HepG2 (cell line): ENCODE measurements around the gene TRIAP1. TPM values are rescaled to one million over a fixed set of nuclear protein-coding genes. Genes with fewer than 3 reads are reported as not detected.

Experiments used
- ATAC-seq: fragments of 200-7000 bp; cut with Tn5 transposase; 3 replicates; pipeline ENCODE4 v1.9.1; 2020; ENCODE audit warnings: mild to moderate bottlenecking, moderate library complexity
- BruUV-seq: library from RNA; stranded (reverse); fragments of 400-500 nt; replicated peaks from 2 replicates; lab custom pipeline; 2021; lab: Mats Ljungman, UMichigan
- CTCF ChIA-PET: fragments of 300-600 bp; formaldehyde crosslinking; extraction: SDS; loops from one replicate; lab custom pipeline; 2021; ENCODE audit warnings: low total read pairs, inconsistent platforms, low intra/inter-chr PET ratio; lab: Yijun Ruan, JAX
- POLR2A ChIA-PET: fragments of 350-600 bp; sonication (Branson Sonifier 250); formaldehyde crosslinking; loops from one replicate; lab custom pipeline; 2020; ENCODE audit warnings: antibody characterized with exemption, inconsistent platforms; lab: Yijun Ruan, JAX
- DNase-seq: peaks from one replicate; pipeline ENCODE4 v3.0.0-alpha.2; 2015; ENCODE audit warnings: low spot score
- FAIRE-seq: peaks from 3 replicates; lab custom pipeline; 2011; peaks lifted over from hg19 to GRCh38; lab: Jason Lieb, UNC
- H2AFZ ChIP-seq: one replicate; pipeline ENCODE4 v1.6.1; 2011; ENCODE audit warnings: low read length, inconsistent platforms
- H3K27ac ChIP-seq: fragments of 300-600 bp; 3 replicates; pipeline ENCODE4 v1.8.0; 2011; ENCODE audit warnings: mixed run types, mild to moderate bottlenecking, mixed read lengths, low read length, inconsistent platforms; ENCODE audit not compliant: insufficient read depth; ENCODE audit errors: extremely low read length
- H3K27me3 ChIP-seq, 2 experiments: fragments of 200-600 bp in 1 of 2; 2 replicates in 1 of 2; 3 replicates in 1 of 2; pipeline versions ENCODE4 v1.6.0 to v1.8.0; 2011; ENCODE audit warnings: low read length in 2 of 2, mild to moderate bottlenecking in 2 of 2, moderate library complexity in 2 of 2, inconsistent platforms in 1 of 2; ENCODE audit not compliant: insufficient read depth in 2 of 2, control insufficient read depth in 1 of 2
- H3K36me3 ChIP-seq, 2 experiments: fragments of 200-600 bp in 1 of 2; replicated peaks in 1 of 2; 2 replicates in 1 of 2; 3 replicates in 1 of 2; pipeline versions ENCODE4 v1.5.1 to v1.8.0; 2011; ENCODE audit warnings: low read length in 2 of 2, inconsistent platforms in 1 of 2; ENCODE audit not compliant: insufficient read depth in 2 of 2, control insufficient read depth in 1 of 2
- H3K4me1 ChIP-seq: 2 replicates; pipeline ENCODE4 v1.5.1; 2012; ENCODE audit warnings: low read length, inconsistent platforms; ENCODE audit not compliant: insufficient read depth
- H3K4me2 ChIP-seq: 2 replicates; pipeline ENCODE4 v1.6.0; 2011; ENCODE audit warnings: low read depth, low read length, inconsistent platforms
- H3K4me3 ChIP-seq, 3 experiments: fragments of 200-600 bp in 1 of 3; sonication (generic), shearing (Covaris generic) in 1 of 3; replicated peaks in 1 of 3; 2 replicates each; pipeline ENCODE4 v1.5.1; 2011 to 2016; ENCODE audit warnings: low read length in 3 of 3, inconsistent platforms in 2 of 3, low read depth in 2 of 3, mild to moderate bottlenecking in 2 of 3, control low read depth in 1 of 3, mixed read lengths in 1 of 3; ENCODE audit not compliant: insufficient read depth in 1 of 3
- H3K79me2 ChIP-seq: one replicate; pipeline ENCODE4 v1.6.1; 2011; ENCODE audit warnings: low read length, inconsistent platforms; ENCODE audit not compliant: insufficient read depth
- H3K9ac ChIP-seq: 2 replicates; pipeline ENCODE4 v1.6.0; 2011; ENCODE audit warnings: mild to moderate bottlenecking, low read depth, low read length, inconsistent platforms; ENCODE audit not compliant: insufficient read depth
- H3K9me3 ChIP-seq: 2 replicates; pipeline ENCODE4 v1.5.1; 2012; ENCODE audit warnings: mild to moderate bottlenecking, low read length
- H4K20me1 ChIP-seq: 2 replicates; pipeline ENCODE4 v1.6.0; 2011; ENCODE audit warnings: inconsistent platforms, mild to moderate bottlenecking, low read length, moderate library complexity; ENCODE audit not compliant: insufficient read depth
- BCLAF1 ChIP-seq: fragments of 450-650 bp; IDR thresholded peaks from 2 replicates; pipeline ENCODE4 v1.6.1; 2017; ENCODE audit warnings: mild to moderate bottlenecking
- MNT ChIP-seq: fragments of 450-650 bp; IDR thresholded peaks from 2 replicates; pipeline ENCODE4 v1.6.1; 2016
- POLR2AphosphoS2 ChIP-seq: IDR thresholded peaks from 2 replicates; pipeline ENCODE4 v1.6.1; 2011; ENCODE audit warnings: low read depth, low read length, improper control_type of control experiment
- SIX1 ChIP-seq: sonication (generic); formaldehyde crosslinking; IDR thresholded peaks from 2 replicates; pipeline ENCODE4 v1.4.0; 2020; ENCODE audit warnings: missing genetic modification reagents, borderline replicate concordance
- ZBTB25 ChIP-seq: IDR thresholded peaks from 2 replicates; pipeline ENCODE4 v1.6.1; 2018; ENCODE audit warnings: missing genetic modification reagents
- ZBTB7A ChIP-seq: sonication (generic); formaldehyde crosslinking; IDR thresholded peaks from 2 replicates; pipeline ENCODE4 v1.8.0; 2022; ENCODE audit warnings: mild to moderate bottlenecking, missing genetic modification reagents
- ZNF121 ChIP-seq: sonication (generic); formaldehyde crosslinking; IDR thresholded peaks from 2 replicates; pipeline ENCODE4 v1.5.0; 2020; ENCODE audit warnings: mild to moderate bottlenecking, missing genetic modification reagents
- ZNF460 ChIP-seq: sonication (generic); formaldehyde crosslinking; IDR thresholded peaks from 2 replicates; pipeline ENCODE4 v1.5.1; 2020; ENCODE audit warnings: missing genetic modification reagents, mild to moderate bottlenecking, borderline replicate concordance
- ZNF629 ChIP-seq: sonication (generic); formaldehyde crosslinking; conservative IDR thresholded peaks from 2 replicates; pipeline ENCODE4 v1.5.0; 2020; ENCODE audit warnings: missing genetic modification reagents
- WGBS: methylation state at CpG from one replicate; pipeline ENCODE4 v1.1.6; 2017; ENCODE audit warnings: low lambda C conversion rate; 5-methylcytosine and 5-hydroxymethylcytosine counted together
- in situ Hi-C: cut with HindIII; loops from 2 replicates; pipeline ENCODE4 v1.10.0; 2017; ENCODE audit warnings: low pct_unique_long_range_greater_than_20kb; ENCODE audit not compliant: extremely low pct_ligation_motif_present
- intact Hi-C: fragments of 100-400 bp; cut with micrococcal nuclease; formaldehyde crosslinking; loops from one replicate; pipeline ENCODE4 v1.10.0; 2022; ENCODE audit not compliant: unreplicated experiment
- polyA plus RNA-seq, 8 experiments: library from polyadenylated mRNA; depleted of rRNA in 3 of 8; stranded (reverse) in 7 of 8; unstranded in 1 of 8; fragments of >200 nt; fragmentation: Illumina TruSeq in 4 of 8; extraction: Trizol in 4 of 8; gene quantifications; 2 replicates each; pipeline versions ENCODE4 v1.2.1 to v1.2.3, GENCODE V29; 2011 to 2016; ENCODE audit warnings: low read depth in 4 of 8, missing spikeins in 1 of 8, mixed read lengths in 1 of 8; ENCODE audit not compliant: insufficient read depth in 1 of 8
- total RNA-seq, 5 experiments: library from RNA; depleted of rRNA; stranded (reverse); fragments of >200 nt; fragmentation: Illumina TruSeq; extraction: Trizol; gene quantifications; 2 replicates each; pipeline ENCODE4 v1.2.3, GENCODE V29; 2016; ENCODE audit warnings: low read depth in 1 of 5

Gene TRIAP1
- total and polyA plus RNA-seq, 2 of the 13 experiments (the other 11 are each of a cell fraction or from before 2014, with no cell fraction given), result 55.0 to 117 TPM

- intact Hi-C loops (no loop called here), in situ Hi-C loops (no loop called here)
- H3K4me1 ChIP-seq, result peaks cover 5% of the 10 kb centered on the region; the same call in 1 of the 2 replicates
- H3K9ac ChIP-seq, result no peak overlapping the region
- CTCF ChIA-PET, result no interaction called here
- no peaks in the 10 kb centered on the region for H3K36me3 ChIP-seq
- no peaks in the 10 kb centered on the region for H3K9me3 ChIP-seq
- BruUV-seq, result no TSS peak
- H4K20me1 ChIP-seq, result no peaks in the 10 kb centered on the region
- FAIRE-seq (no peak), ATAC-seq (no peak), DNase-seq (no peak)
- no peaks in the 10 kb centered on the region; a peak in 1 of 5 replicates for H3K27me3 ChIP-seq
- POLR2A ChIA-PET, result no interaction called here
- 67% methylated on average over 10 of the region's 11 CpGs for WGBS
- H3K4me3 ChIP-seq, result no peak overlapping the region
- peak; percentile 54 for TF ChIP-seq MNT
- no peak for TF ChIP-seq POLR2AphosphoS2
- no peak overlapping the region for H3K27ac ChIP-seq
- H3K4me2 ChIP-seq, result no peak overlapping the region
- H2AFZ ChIP-seq, result no peak overlapping the region
- H3K79me2 ChIP-seq, result no peaks in the 10 kb centered on the region
These were observed 37.4 kb downstream of the TRIAP1 start for GRCh38 chr12:120408771-120409170.

- FAIRE-seq (no peak), ATAC-seq (no peak), DNase-seq (no peak)
- Histone ChIP-seq H3K9ac (no peak overlapping the region), H3K4me2 (no peak overlapping the region), H3K36me3 (no peaks in the 10 kb centered on the region), H3K9me3 (no peaks in the 10 kb centered on the region), H3K27me3 (peaks cover 0 to 5% of the 10 kb centered on the region in 2 experiments; a peak in 2 of 5 replicates), H3K4me1 (peaks cover 11% of the 10 kb centered on the region)
- CTCF ChIA-PET, result no interaction called here
- intact Hi-C loops, result no loop called here
- POLR2A ChIA-PET, result no interaction called here
- WGBS, result 30% methylated on average over 3 of the region's 3 CpGs
- in situ Hi-C loops, result no loop called here
- TF ChIP-seq BCLAF1 (no peak), ZNF121 (CRISPR knock-in tag) (peak; percentile 45; the same call in 1 of the 2 replicates), SIX1 (no peak), ZNF460 (CRISPR knock-in tag) (no peak), ZNF629 (CRISPR knock-in tag) (peak; percentile 86), ZBTB7A (CRISPR knock-in tag) (no peak), ZBTB25 (CRISPR knock-in tag) (no peak)
- TF ChIP-seq, all 625 proteins: peak for 2
- Histone ChIP-seq H3K79me2 (no peaks in the 10 kb centered on the region), H4K20me1 (no peaks in the 10 kb centered on the region), H3K4me3 (no peak overlapping the region), H2AFZ (no peak overlapping the region), H3K27ac (no peak overlapping the region)
- BruUV-seq, result no TSS peak
These were observed 39.6 kb downstream of the TRIAP1 start for GRCh38 chr12:120406553-120406952.
